Lung (tissue), 12 donors: ENCODE data around the gene TOR1B. TPM values are rescaled to one million over a fixed set of nuclear protein-coding genes. Genes with fewer than 3 reads are reported as not detected.

ENCODE experiments used
- ATAC-seq: fragments of 200-7000 bp; cut with Tn5 transposase; one replicate; pipeline ENCODE4 v1.9.1; 2020; ENCODE audit warnings: moderate number of reproducible peaks; ENCODE audit not compliant: insufficient read depth, low FRiP score
- DNase-seq, 3 donors: peaks; one replicate each; pipeline ENCODE4 v3.0.0-alpha.2; 2013 to 2017
- H3K27ac ChIP-seq, 2 donors: one replicate each; pipeline ENCODE4 v1.5.1; 2013; ENCODE audit warnings: mild to moderate bottlenecking in 2 of 2, moderate library complexity in 2 of 2, control low read depth in 1 of 2, inconsistent platforms in 1 of 2, low read depth in 1 of 2, low read length in 1 of 2
- H3K27me3 ChIP-seq, 3 donors: one replicate each; pipeline ENCODE4 v1.5.1; 2013; ENCODE audit warnings: low read length in 2 of 3; ENCODE audit not compliant: control insufficient read depth in 3 of 3, insufficient read depth in 3 of 3
- H3K36me3 ChIP-seq, 4 donors: one replicate each; pipeline ENCODE4 v1.5.1; 2013; ENCODE audit warnings: low read length in 4 of 4, mild to moderate bottlenecking in 1 of 4, moderate library complexity in 1 of 4; ENCODE audit not compliant: control insufficient read depth in 4 of 4, insufficient read depth in 4 of 4
- H3K4me1 ChIP-seq, 5 donors: one replicate each; pipeline ENCODE4 v1.5.1; 2013; ENCODE audit warnings: low read length in 5 of 5, mild to moderate bottlenecking in 2 of 5, moderate library complexity in 1 of 5; ENCODE audit not compliant: control insufficient read depth in 5 of 5, insufficient read depth in 5 of 5
- H3K4me3 ChIP-seq: one replicate; pipeline ENCODE4 v1.5.1; 2013; ENCODE audit warnings: mild to moderate bottlenecking, control low read depth, moderate library complexity
- H3K9ac ChIP-seq, 2 donors: one replicate each; pipeline ENCODE4 v1.5.1; 2013; ENCODE audit warnings: low read length in 2 of 2, control low read depth in 1 of 2; ENCODE audit not compliant: insufficient read depth in 1 of 2
- H3K9me3 ChIP-seq, 4 donors: one replicate each; pipeline ENCODE4 v1.5.1; 2013; ENCODE audit warnings: low read length in 3 of 4, mild to moderate bottlenecking in 1 of 4, moderate library complexity in 1 of 4; ENCODE audit not compliant: control insufficient read depth in 4 of 4, insufficient read depth in 3 of 4
- WGBS, 2 donors: extraction: QIAGEN DNeasy Blood & Tissue Kit; methylation state at CpG; one replicate each; pipeline ENCODE4 v1.1.7; 2013; 5-methylcytosine and 5-hydroxymethylcytosine counted together
- polyA plus RNA-seq, 2 donors: library from polyadenylated mRNA; stranded (reverse); fragments of 200-250 nt; gene quantifications; one replicate each; pipeline ENCODE4 v1.2.1, GENCODE V29; 2013
- total RNA-seq, 2 donors: library from RNA; depleted of rRNA in 1 of 2; stranded (reverse); fragments of >200 nt in 1 of 2; gene quantifications; one replicate each; pipeline ENCODE4 v1.2.1, GENCODE V29; 2014 to 2021
- TF ChIP-seq, protein P1 (sequence below): IDR thresholded peaks from 2 replicates; pipeline ENCODE4 v1.5.1; 2012; ENCODE audit warnings: mild to moderate bottlenecking; ENCODE audit errors: control extremely low read depth, extremely low read depth
- donor health status: control.
- donor health status: control.
- donor health status: Bipolar disorder and iron deficiency.
- donor health status: healthy.
- donor health status: DM: yes; HTN: yes; CAD: no.

TOR1B gene
- total and polyA plus RNA-seq, 4 donors = 10.1 to 26.7 (median 26.0) TPM

DNA sequence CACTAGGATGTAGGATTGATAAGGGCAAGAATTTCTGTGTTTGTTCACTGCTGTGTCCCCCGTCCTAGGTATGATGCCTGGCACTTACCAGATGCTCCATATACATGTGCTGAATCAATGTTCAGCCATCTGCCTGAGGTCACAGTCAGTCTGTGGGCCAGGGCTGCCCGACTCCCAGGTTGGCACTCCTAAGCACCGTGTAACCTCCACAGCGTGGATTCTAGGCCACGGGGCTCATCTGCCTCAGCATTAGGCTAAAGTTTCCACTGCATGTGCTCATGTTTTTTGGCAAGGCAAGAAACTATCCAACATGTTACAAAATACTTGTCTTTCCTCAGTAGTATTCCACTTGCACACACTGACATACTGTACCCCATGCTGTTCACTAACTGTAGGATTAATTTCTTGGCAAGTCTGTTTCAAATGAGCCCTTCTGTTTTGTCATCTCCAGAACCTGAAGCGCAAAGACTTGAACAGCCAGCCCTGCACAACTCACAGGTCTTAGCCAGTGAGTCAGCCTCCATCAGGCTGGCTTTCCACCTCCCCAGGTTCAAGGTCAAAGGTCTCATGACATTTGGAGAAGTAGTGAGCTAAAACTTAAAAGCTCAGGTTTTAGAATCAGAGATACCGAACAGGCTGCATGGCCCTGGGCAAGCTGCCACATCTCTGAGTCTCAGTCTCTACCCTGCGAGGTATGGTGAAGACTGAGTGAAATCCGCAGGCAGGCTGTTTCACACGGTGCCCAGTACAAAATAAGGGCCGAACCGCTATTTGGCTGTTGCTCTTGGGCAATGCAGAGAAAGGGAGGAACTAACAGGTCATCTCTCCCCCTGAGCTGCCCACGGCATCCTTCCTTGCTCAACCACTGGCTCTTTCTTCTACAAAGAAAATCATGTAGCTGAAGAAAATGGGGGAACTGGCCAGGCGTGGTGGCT, 13.8 kb downstream of the TOR1B start:
- H3K4me3 ChIP-seq = no peak overlapping the region
- ATAC-seq = no peak
- H3K27ac ChIP-seq = no peak overlapping the region
- no peaks in the 10 kb centered on the region for H3K4me1 ChIP-seq
- H3K9me3 ChIP-seq = no peaks in the 10 kb centered on the region
- DNase-seq = no peak
- WGBS, 2 donors = 57 to 80% methylated on average over 14 of the region's 14 CpGs
- H3K9ac ChIP-seq = no peak overlapping the region
- H3K27me3 ChIP-seq = no peaks in the 10 kb centered on the region
- TF ChIP-seq, protein P1, sequence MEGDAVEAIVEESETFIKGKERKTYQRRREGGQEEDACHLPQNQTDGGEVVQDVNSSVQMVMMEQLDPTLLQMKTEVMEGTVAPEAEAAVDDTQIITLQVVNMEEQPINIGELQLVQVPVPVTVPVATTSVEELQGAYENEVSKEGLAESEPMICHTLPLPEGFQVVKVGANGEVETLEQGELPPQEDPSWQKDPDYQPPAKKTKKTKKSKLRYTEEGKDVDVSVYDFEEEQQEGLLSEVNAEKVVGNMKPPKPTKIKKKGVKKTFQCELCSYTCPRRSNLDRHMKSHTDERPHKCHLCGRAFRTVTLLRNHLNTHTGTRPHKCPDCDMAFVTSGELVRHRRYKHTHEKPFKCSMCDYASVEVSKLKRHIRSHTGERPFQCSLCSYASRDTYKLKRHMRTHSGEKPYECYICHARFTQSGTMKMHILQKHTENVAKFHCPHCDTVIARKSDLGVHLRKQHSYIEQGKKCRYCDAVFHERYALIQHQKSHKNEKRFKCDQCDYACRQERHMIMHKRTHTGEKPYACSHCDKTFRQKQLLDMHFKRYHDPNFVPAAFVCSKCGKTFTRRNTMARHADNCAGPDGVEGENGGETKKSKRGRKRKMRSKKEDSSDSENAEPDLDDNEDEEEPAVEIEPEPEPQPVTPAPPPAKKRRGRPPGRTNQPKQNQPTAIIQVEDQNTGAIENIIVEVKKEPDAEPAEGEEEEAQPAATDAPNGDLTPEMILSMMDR = no peak
- peaks cover 12 to 58% (median 21%) of the 10 kb centered on the region in 4 donors for H3K36me3 ChIP-seq

DNA sequence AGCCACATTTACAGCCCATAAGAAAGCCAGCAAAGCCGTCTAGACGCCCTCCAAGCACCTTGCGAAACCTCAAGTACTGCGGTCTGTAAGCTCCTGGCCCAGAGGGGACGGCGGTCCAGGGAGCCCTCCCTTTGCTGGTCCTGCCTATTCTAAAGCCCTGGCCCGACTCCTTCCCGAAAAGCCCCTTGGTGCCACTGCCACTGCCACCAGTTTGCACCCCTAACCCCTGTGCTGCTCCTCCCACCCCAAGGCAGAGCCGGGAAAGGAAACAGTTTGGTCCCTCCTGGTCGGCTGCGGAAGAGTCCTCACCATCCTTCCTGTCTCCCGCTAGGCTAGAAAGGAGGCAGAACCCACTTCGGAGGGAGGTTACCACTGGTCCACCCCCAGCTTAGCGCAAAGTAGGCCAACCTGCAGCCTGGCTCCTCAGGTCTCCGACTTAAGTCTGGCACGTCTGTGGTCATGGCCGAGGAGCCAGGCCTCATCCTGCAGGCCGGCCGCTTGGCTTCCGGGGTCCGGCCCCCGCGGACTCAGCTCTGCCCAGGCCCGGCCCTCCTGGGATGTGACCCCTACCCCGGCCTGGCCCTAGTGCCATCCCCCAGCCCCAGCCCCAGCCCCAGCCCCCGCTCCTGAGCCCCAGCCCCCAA, 20.0 kb downstream of the TOR1B start:
- TF ChIP-seq, protein P1 = no peak
- H3K9ac ChIP-seq = peak overlapping the region in 1 of 2 donors; percentile 55
- H3K9me3 ChIP-seq = no peaks in the 10 kb centered on the region
- peak in 1 of 3 donors; percentile 6 for DNase-seq
- H3K36me3 ChIP-seq = peaks cover 3 to 31% (median 11%) of the 10 kb centered on the region in 4 donors
- WGBS, 2 donors = 4 to 11% methylated on average over 26 of the region's 26 CpGs
- H3K4me3 ChIP-seq = peak overlapping the region; percentile 77
- no peaks in the 10 kb centered on the region for H3K27me3 ChIP-seq
- peak; percentile 27 for ATAC-seq
- peaks cover 0 to 6% (median 3%) of the 10 kb centered on the region in 5 donors for H3K4me1 ChIP-seq
- H3K27ac ChIP-seq = peak overlapping the region in 1 of 2 donors; percentile 3

DNA sequence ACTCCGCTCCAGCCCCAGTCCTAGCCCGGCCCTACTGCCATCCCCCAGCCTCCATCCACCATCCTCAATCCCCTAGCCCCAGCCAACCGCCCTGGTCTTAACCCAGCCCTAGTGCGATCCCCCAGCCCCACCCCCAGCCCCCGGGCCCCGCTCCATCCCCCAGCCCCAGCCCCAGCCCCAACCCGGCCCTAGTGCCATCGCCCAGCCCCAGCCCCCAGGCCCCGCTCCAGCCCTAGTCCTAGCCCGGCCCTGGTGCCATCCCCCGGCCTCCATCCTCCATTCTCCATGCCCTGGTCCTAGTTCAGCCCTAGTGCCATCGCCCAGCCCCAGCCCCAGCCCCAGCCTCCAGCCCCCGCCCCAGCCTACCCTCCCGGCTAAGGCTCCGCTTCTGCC, 20.6 kb downstream of the TOR1B start:
- ATAC-seq (peak; percentile 10), DNase-seq (no peak)
- Histone ChIP-seq H3K9ac (no peak overlapping the region), H3K27ac (peak overlapping the region in 1 of 2 donors; percentile 80), H3K36me3 (peaks cover 0 to 29% (median 10%) of the 10 kb centered on the region in 4 donors), H3K27me3 (no peaks in the 10 kb centered on the region), H3K4me1 (peaks cover 0 to 6% (median 3%) of the 10 kb centered on the region in 5 donors), H3K9me3 (no peaks in the 10 kb centered on the region), H3K4me3 (peak overlapping the region; percentile 86)
- TF ChIP-seq, protein P1 = no peak
- WGBS, 2 donors = 0 to 1% methylated on average over 10 to 15 of the region's 15 CpGs
